Measurements from ENCODE around the gene BCL11B. TPM values are rescaled to one million over a fixed set of nuclear protein-coding genes. Genes with fewer than 3 reads are reported as not detected.

The BCL11B gene
- total RNA-seq, 2 donors from 2014 or later: 0.19 to 0.43 TPM

GRCh38 chr14:99267837-99268781 is 3.9 kb downstream of the BCL11B start:
- no peak overlapping the region for H3K27ac ChIP-seq
- no peaks in the 10 kb centered on the region for H3K9me3 ChIP-seq
- DNase-seq (ENCODE audit: low spot score): no peak
- peaks cover 26 to 37% of the 10 kb centered on the region in 2 donors for H3K27me3 ChIP-seq
- no peaks in the 10 kb centered on the region for H3K36me3 ChIP-seq
- TF ChIP-seq CTCF (IDR thresholded peaks at IDR 0.05): no peak
- peaks cover 0 to 41% of the 10 kb centered on the region in 2 donors for H3K4me1 ChIP-seq
- no peak overlapping the region for H3K4me3 ChIP-seq

- H3K9me3 ChIP-seq: no peaks in the 10 kb centered on the region
- no peak overlapping the region for H3K27ac ChIP-seq
- TF ChIP-seq CTCF (IDR thresholded peaks at IDR 0.05): no peak
- peaks cover 0 to 33% of the 10 kb centered on the region in 2 donors for H3K4me1 ChIP-seq
- no peaks in the 10 kb centered on the region for H3K36me3 ChIP-seq
- DNase-seq (ENCODE audit: low spot score): no peak
- peaks cover 20 to 32% of the 10 kb centered on the region in 2 donors for H3K27me3 ChIP-seq
- H3K4me3 ChIP-seq: no peak overlapping the region
These were observed 4.6 kb downstream of the BCL11B start for GRCh38 chr14:99267381-99267780.

- Histone ChIP-seq H3K36me3 (no peaks in the 10 kb centered on the region), H3K4me1 (peaks cover 0 to 26% of the 10 kb centered on the region in 2 donors), H3K4me3 (no peak overlapping the region), H3K9me3 (no peaks in the 10 kb centered on the region), H3K27me3 (peaks cover 18 to 27% of the 10 kb centered on the region in 2 donors), H3K27ac (no peak overlapping the region)
- DNase-seq (ENCODE audit: low spot score): peak; percentile 73
- peak; percentile 87 to 98 for TF ChIP-seq CTCF (IDR thresholded peaks at IDR 0.05)
These were observed 5.5 kb downstream of the BCL11B start for GRCh38 chr14:99266181-99267178.

- Histone ChIP-seq H3K27me3 (peaks cover 16 to 20% of the 10 kb centered on the region in 2 donors), H3K4me1 (peaks cover 0 to 18% of the 10 kb centered on the region in 2 donors), H3K27ac (no peak overlapping the region), H3K4me3 (no peak overlapping the region), H3K36me3 (no peaks in the 10 kb centered on the region), H3K9me3 (no peaks in the 10 kb centered on the region)
- DNase-seq (ENCODE audit: low spot score): no peak
- no peak for TF ChIP-seq CTCF (IDR thresholded peaks at IDR 0.05)
These were observed 6.4 kb downstream of the BCL11B start for GRCh38 chr14:99265571-99265970.

- Histone ChIP-seq H3K4me1 (peaks cover 0 to 11% of the 10 kb centered on the region in 2 donors), H3K27me3 (peaks cover 10 to 13% of the 10 kb centered on the region in 2 donors), H3K36me3 (no peaks in the 10 kb centered on the region), H3K9me3 (no peaks in the 10 kb centered on the region), H3K4me3 (no peak overlapping the region), H3K27ac (no peak overlapping the region)
- TF ChIP-seq CTCF (IDR thresholded peaks at IDR 0.05): no peak
- no peak for DNase-seq (ENCODE audit: low spot score)
These were observed 7.1 kb downstream of the BCL11B start for GRCh38 chr14:99264691-99265450.

All from right atrium auricular region (tissue), 2 donors.